ENCODE data around the gene OSBP2. TPM values are rescaled to one million over a fixed set of nuclear protein-coding genes. Genes with fewer than 3 reads are reported as not detected.

Gene OSBP2
- total and polyA plus RNA-seq, 2 of the 13 experiments (the other 11 are each of a cell fraction or from before 2014, with no cell fraction given) = 5.0 to 7.7 TPM

DNA sequence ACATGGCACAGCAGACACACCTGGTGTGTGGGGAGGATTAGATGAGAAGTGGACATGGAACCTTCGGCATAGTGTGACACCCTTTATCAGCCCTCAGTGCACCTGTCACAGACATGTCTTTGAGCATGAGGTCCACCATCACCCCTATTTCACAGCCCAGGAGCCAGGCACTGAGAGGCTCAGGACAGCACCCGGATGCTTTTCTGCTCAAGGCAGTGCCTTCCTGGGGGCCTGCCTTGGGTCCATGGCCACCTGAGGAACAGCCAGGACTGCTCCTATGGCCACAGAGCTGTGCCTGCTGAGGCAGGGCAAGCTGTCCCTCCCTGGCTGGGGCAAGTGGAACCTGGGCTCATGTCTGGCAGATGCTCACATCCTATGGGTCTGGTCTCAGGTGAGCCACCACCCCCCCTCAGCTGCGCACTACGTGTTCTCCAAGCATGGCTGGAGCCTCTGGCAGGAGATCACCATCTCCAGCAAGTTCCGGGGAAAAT, 198.1 kb downstream of the OSBP2 start (continued):
- TF ChIP-seq, protein P1, sequence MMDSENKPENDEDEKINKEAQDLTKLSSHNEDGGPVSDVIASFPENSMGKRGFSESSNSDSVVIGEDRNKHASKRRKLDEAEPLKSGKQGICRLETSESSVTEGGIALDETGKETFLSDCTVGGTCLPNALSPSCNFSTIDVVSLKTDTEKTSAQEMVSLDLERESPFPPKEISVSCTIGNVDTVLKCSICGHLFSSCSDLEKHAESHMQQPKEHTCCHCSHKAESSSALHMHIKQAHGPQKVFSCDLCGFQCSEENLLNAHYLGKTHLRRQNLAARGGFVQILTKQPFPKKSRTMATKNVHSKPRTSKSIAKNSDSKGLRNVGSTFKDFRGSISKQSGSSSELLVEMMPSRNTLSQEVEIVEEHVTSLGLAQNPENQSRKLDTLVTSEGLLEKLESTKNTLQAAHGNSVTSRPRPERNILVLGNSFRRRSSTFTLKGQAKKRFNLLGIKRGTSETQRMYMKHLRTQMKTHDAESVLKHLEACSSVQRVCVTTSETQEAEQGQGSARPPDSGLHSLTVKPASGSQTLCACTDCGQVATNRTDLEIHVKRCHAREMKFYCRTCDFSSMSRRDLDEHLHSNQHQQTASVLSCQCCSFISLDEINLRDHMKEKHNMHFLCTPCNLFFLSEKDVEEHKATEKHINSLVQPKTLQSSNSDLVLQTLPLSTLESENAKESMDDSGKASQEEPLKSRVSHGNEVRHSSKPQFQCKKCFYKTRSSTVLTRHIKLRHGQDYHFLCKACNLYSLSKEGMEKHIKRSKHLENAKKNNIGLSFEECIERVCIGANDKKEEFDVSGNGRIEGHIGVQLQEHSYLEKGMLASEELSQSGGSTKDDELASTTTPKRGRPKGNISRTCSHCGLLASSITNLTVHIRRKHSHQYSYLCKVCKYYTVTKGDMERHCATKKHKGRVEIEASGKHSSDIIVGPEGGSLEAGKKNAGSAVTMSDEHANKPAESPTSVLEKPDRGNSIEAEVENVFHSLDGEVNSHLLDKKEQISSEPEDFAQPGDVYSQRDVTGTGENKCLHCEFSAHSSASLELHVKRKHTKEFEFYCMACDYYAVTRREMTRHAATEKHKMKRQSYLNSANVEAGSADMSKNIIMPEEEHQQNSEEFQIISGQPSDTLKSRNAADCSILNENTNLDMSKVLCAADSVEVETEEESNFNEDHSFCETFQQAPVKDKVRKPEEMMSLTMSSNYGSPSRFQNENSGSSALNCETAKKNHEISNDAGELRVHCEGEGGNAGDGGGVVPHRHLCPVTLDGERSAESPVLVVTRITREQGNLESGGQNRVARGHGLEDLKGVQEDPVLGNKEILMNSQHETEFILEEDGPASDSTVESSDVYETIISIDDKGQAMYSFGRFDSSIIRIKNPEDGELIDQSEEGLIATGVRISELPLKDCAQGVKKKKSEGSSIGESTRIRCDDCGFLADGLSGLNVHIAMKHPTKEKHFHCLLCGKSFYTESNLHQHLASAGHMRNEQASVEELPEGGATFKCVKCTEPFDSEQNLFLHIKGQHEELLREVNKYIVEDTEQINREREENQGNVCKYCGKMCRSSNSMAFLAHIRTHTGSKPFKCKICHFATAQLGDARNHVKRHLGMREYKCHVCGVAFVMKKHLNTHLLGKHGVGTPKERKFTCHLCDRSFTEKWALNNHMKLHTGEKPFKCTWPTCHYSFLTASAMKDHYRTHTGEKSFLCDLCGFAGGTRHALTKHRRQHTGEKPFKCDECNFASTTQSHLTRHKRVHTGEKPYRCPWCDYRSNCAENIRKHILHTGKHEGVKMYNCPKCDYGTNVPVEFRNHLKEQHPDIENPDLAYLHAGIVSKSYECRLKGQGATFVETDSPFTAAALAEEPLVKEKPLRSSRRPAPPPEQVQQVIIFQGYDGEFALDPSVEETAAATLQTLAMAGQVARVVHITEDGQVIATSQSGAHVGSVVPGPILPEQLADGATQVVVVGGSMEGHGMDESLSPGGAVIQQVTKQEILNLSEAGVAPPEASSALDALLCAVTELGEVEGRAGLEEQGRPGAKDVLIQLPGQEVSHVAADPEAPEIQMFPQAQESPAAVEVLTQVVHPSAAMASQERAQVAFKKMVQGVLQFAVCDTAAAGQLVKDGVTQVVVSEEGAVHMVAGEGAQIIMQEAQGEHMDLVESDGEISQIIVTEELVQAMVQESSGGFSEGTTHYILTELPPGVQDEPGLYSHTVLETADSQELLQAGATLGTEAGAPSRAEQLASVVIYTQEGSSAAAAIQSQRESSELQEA (CRISPR knock-in tag; IDR thresholded peaks at IDR 0.05; ENCODE audit: not compliant biosample characterization) = no peak
- TF ChIP-seq TGIF2 (CRISPR knock-in tag; IDR thresholded peaks at IDR 0.05) = no peak
- TF ChIP-seq PAWR (CRISPR knock-in tag; IDR thresholded peaks at IDR 0.05; ENCODE audit: borderline replicate concordance) = no peak
- TF ChIP-seq KLF13 (CRISPR knock-in tag; IDR thresholded peaks at IDR 0.05) = no peak
- no peak for TF ChIP-seq ZBTB7A (CRISPR knock-in tag; IDR thresholded peaks at IDR 0.05)
- TF ChIP-seq CREB1 (IDR thresholded peaks at IDR 0.05) = no peak
- TF ChIP-seq CREB1 (CRISPR knock-in tag; IDR thresholded peaks at IDR 0.05) = no peak
- no peak for TF ChIP-seq SMYD3 (CRISPR knock-in tag; IDR thresholded peaks at IDR 0.05)
- TF ChIP-seq, protein P2, sequence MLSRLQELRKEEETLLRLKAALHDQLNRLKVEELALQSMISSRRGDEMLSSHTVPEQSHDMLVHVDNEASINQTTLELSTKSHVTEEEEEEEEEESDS (CRISPR knock-in tag; IDR thresholded peaks at IDR 0.05; ENCODE audit: borderline replicate concordance) = no peak
